ENCODE results near the gene ARSG.

DNA sequence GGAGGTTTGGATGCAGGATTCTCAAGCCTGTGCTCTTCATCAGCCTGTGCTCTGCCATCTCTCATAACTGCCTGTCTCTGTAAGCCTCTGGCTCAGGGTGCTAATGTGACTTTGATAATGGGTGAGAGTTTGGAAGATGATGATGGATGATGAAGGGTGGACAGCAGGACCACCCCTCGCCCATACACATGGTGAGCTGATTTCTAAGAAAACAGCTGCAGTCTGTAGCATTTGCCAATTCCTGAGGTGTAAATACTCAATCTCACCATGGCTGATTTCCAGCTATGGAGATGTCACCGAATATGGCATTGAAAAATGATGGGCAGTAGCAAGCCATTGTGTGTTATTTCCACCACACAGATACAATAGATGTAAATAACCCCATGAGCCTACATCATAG lies 74.2 kb downstream of the ARSG start:
- TF ChIP-seq POLR2A (IDR thresholded peaks at IDR 0.05; ENCODE audit: low read depth, low read length) (no peak), EZH2 (IDR thresholded peaks at IDR 0.05; ENCODE audit: borderline replicate concordance, low read depth, low read length, severe bottlenecking) (no peak), CTCF (IDR thresholded peaks at IDR 0.05; ENCODE audit: extremely low read depth in 1 of 2, insufficient read depth in 1 of 2, low read depth in 1 of 2, low read length in 2 of 2) (no peak), POLR2AphosphoS5 (IDR thresholded peaks at IDR 0.05; ENCODE audit: insufficient read depth, low read depth, low read length) (no peak)
- TF ChIP-seq, protein P1, sequence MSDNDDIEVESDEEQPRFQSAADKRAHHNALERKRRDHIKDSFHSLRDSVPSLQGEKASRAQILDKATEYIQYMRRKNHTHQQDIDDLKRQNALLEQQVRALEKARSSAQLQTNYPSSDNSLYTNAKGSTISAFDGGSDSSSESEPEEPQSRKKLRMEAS (IDR thresholded peaks at IDR 0.05; ENCODE audit: insufficient read depth, insufficient read length): no peak
